DOHH2 (cell line): ENCODE measurements around the gene CDC37.

Experiments
- H3F3A ChIP-seq: fragments of 200-600 bp; sonication (generic), shearing (Covaris generic); 2 replicates; pipeline ENCODE4 v1.6.0; 2016; ENCODE audit warnings: antibody characterized with exemption, mild to moderate bottlenecking; ENCODE audit not compliant: control insufficient read depth, insufficient read depth
- H3K27ac ChIP-seq: fragments of 200-600 bp; sonication (generic); 2 replicates; pipeline ENCODE4 v1.5.1; 2014; ENCODE audit warnings: low read depth, mild to moderate bottlenecking, low read length, moderate library complexity
- H3K27me3 ChIP-seq: fragments of 200-600 bp; sonication (generic); 2 replicates; pipeline ENCODE4 v1.6.1; 2014; ENCODE audit warnings: mild to moderate bottlenecking, low read length, mixed read lengths; ENCODE audit not compliant: control insufficient read depth
- H3K36me3 ChIP-seq: fragments of 200-600 bp; sonication (generic); 2 replicates; pipeline ENCODE4 v1.6.1; 2014; ENCODE audit warnings: mild to moderate bottlenecking, low read length, moderate library complexity, mixed read lengths; ENCODE audit not compliant: control insufficient read depth
- H3K4me1 ChIP-seq: fragments of 200-600 bp; sonication (generic); 2 replicates; pipeline ENCODE4 v1.6.1; 2014; ENCODE audit warnings: mild to moderate bottlenecking, low read length, mixed read lengths; ENCODE audit not compliant: control insufficient read depth
- H3K4me2 ChIP-seq: fragments of 200-600 bp; sonication (generic); 2 replicates; pipeline ENCODE4 v1.6.0; 2014; ENCODE audit warnings: mild to moderate bottlenecking, low read length, moderate library complexity
- H3K4me3 ChIP-seq: fragments of 200-600 bp; sonication (generic); 2 replicates; pipeline ENCODE4 v1.5.1; 2014; ENCODE audit warnings: mild to moderate bottlenecking, low read length, mixed read lengths
- H3K79me2 ChIP-seq: fragments of 200-600 bp; sonication (generic); 2 replicates; pipeline ENCODE4 v1.6.1; 2014; ENCODE audit warnings: mild to moderate bottlenecking, low read length, mixed read lengths; ENCODE audit not compliant: control insufficient read depth
- H3K9me2 ChIP-seq: fragments of 200-600 bp; sonication (generic); replicated peaks from 2 replicates; pipeline ENCODE4 v1.6.1; 2014; ENCODE audit warnings: mild to moderate bottlenecking, low read length, mixed read lengths; ENCODE audit not compliant: control insufficient read depth
- H3K9me3 ChIP-seq: fragments of 200-600 bp; sonication (generic); 2 replicates; pipeline ENCODE4 v1.6.1; 2014; ENCODE audit warnings: antibody characterized with exemption, low read length, mixed read lengths; ENCODE audit not compliant: control insufficient read depth, insufficient read depth
- H4K20me1 ChIP-seq: fragments of 200-600 bp; sonication (generic); 2 replicates; pipeline ENCODE4 v1.6.0; 2014; ENCODE audit warnings: low read depth, mild to moderate bottlenecking, antibody characterized with exemption, low read length, moderate library complexity; ENCODE audit not compliant: control insufficient read depth, insufficient read depth
- EZH2phosphoT487 ChIP-seq: fragments of 200-600 bp; sonication (generic); IDR thresholded peaks from 2 replicates; pipeline ENCODE4 v1.6.1; 2017; ENCODE audit warnings: borderline replicate concordance, mild to moderate bottlenecking, antibody characterized with exemption, low read length, moderate library complexity, mixed read lengths
- TF ChIP-seq, protein P1 (sequence below): fragments of 200-600 bp; sonication (generic); IDR thresholded peaks from one replicate; pipeline ENCODE4 v1.5.1; 2014; ENCODE audit warnings: antibody characterized with exemption, mild to moderate bottlenecking, low read depth, low read length; ENCODE audit not compliant: poor library complexity, severe bottlenecking

Gene CDC37

DNA sequence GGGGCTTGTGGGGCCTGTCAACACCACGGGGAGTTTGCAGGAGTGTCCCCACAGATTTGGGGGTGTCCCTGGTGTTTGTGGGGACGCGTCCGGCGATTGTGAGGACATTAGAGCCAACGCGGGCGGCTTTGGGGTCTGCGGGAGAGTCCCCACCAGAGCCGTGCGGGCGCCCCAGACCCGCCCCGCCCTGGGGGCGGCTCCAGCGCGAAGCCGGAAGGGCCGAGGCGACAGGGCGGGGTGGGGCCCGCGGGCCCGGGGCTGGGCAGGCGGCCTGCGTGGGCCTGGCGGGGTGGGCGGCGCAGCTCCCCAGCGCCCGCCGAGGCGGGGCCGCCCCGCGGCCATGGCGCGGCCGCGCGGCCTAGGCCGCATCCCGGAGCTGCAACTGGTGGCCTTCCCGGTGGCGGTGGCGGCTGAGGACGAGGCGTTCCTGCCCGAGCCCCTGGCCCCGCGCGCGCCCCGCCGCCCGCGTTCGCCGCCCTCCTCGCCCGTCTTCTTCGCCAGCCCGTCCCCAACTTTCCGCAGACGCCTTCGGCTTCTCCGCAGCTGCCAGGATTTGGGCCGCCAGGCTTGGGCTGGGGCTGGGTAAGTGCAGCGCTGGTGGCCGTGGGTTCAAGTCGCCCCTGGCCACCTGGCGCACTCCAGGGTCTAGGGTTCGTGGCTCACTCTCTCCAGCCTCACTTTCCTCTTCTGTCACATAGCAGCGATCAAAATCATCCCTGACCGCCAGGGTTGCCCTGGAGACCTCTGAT lies 27.3 kb upstream of the CDC37 start:
- Histone ChIP-seq H3K4me3 (peak overlapping the region; percentile 52), H3K9me2 (no peaks in the 10 kb centered on the region), H3K27ac (no peak overlapping the region), H3K27me3 (peaks cover 10% of the 10 kb centered on the region), H3K4me1 (peaks cover 65% of the 10 kb centered on the region), H3K79me2 (peaks cover 77% of the 10 kb centered on the region), H3K4me2 (peak overlapping the region; percentile 69), H3F3A (peaks cover 26% of the 10 kb centered on the region), H4K20me1 (peaks cover 35% of the 10 kb centered on the region), H3K9me3 (no peaks in the 10 kb centered on the region), H3K36me3 (no peaks in the 10 kb centered on the region)
- no peak for TF ChIP-seq EZH2phosphoT487
- TF ChIP-seq, protein P1, sequence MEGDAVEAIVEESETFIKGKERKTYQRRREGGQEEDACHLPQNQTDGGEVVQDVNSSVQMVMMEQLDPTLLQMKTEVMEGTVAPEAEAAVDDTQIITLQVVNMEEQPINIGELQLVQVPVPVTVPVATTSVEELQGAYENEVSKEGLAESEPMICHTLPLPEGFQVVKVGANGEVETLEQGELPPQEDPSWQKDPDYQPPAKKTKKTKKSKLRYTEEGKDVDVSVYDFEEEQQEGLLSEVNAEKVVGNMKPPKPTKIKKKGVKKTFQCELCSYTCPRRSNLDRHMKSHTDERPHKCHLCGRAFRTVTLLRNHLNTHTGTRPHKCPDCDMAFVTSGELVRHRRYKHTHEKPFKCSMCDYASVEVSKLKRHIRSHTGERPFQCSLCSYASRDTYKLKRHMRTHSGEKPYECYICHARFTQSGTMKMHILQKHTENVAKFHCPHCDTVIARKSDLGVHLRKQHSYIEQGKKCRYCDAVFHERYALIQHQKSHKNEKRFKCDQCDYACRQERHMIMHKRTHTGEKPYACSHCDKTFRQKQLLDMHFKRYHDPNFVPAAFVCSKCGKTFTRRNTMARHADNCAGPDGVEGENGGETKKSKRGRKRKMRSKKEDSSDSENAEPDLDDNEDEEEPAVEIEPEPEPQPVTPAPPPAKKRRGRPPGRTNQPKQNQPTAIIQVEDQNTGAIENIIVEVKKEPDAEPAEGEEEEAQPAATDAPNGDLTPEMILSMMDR: no peak

DNA sequence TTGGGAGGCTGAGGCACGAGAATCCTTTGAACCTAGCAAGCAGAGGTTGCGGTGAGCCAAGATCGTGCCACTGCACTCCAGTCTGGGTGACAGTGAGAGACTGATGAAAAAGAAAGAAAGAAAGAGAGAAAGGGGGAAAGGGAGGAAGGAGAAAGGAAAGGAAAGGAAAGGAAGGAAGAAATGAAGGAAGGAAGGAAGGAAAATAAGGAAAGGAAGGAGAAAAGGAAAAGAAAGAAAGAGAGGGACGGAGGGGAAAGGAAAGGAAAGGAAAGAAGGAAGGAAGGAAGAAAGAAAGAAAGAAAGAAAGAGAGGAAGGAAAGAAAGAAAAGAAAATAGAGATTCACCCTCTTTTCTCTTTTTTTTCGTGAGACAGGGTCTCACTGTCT lies 25.6 kb upstream of the CDC37 start:
- H3K4me3 ChIP-seq: no peak overlapping the region
- H3K9me3 ChIP-seq: no peaks in the 10 kb centered on the region
- peaks cover 81% of the 10 kb centered on the region for H3K4me1 ChIP-seq
- H3K27me3 ChIP-seq: peaks cover 10% of the 10 kb centered on the region
- peaks cover 37% of the 10 kb centered on the region for H4K20me1 ChIP-seq
- TF ChIP-seq, protein P1: no peak
- TF ChIP-seq EZH2phosphoT487: no peak
- peak overlapping the region; percentile 61 for H3K4me2 ChIP-seq
- H3F3A ChIP-seq: peaks cover 26% of the 10 kb centered on the region
- H3K79me2 ChIP-seq: peaks cover 88% of the 10 kb centered on the region
- no peak overlapping the region for H3K27ac ChIP-seq
- no peaks in the 10 kb centered on the region for H3K36me3 ChIP-seq
- H3K9me2 ChIP-seq: no peaks in the 10 kb centered on the region

DNA sequence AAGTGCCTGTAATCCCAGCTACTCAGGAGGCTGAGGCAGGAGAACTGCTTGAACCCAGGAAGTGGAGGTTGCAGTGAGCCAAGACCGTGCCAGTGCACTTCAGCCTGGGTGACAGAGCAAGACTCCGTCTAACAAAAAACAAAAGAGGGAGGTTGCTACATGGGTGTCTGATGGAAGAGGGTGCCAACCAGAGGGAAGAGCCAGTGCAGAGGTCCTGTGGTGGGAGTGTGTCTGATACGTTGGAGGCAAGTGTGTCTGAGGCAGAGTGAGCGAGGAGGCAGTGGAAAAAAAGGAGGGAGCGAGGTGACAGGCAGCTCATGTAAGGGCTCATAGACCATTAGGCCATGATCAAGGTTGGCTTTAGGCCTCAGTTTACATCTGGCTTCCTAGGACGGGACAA lies 23.8 kb upstream of the CDC37 start:
- H4K20me1 ChIP-seq: peaks cover 40% of the 10 kb centered on the region
- no peaks in the 10 kb centered on the region for H3K36me3 ChIP-seq
- peaks cover 10% of the 10 kb centered on the region for H3K27me3 ChIP-seq
- H3K9me2 ChIP-seq: no peaks in the 10 kb centered on the region
- peaks cover 91% of the 10 kb centered on the region for H3K79me2 ChIP-seq
- peak overlapping the region; percentile 76; the same call in 1 of the 2 replicates for H3K27ac ChIP-seq
- peak overlapping the region; percentile 61 for H3K4me2 ChIP-seq
- peaks cover 29% of the 10 kb centered on the region for H3F3A ChIP-seq
- no peaks in the 10 kb centered on the region for H3K9me3 ChIP-seq
- TF ChIP-seq EZH2phosphoT487: no peak
- TF ChIP-seq, protein P1: no peak
- H3K4me1 ChIP-seq: peaks cover 93% of the 10 kb centered on the region
- H3K4me3 ChIP-seq: peak overlapping the region; percentile 45
